CD4-positive, alpha-beta T cell (primary cell): ENCODE measurements around the gene NFATC1. TPM values are rescaled to one million over a fixed set of nuclear protein-coding genes. Genes with fewer than 3 reads are reported as not detected.

Experiments used
- ATAC-seq: fragments of 200-7000 bp; cut with Tn5 transposase; one replicate; pipeline ENCODE4 v1.10.0; 2022; ENCODE audit warnings: mild to moderate bottlenecking; ENCODE audit not compliant: poor library complexity
- CTCF ChIA-PET: fragments of 350-600 bp; sonication (Branson Sonifier 250); formaldehyde crosslinking; loops from one replicate; lab custom pipeline; 2021; ENCODE audit warnings: antibody characterized with exemption, inconsistent platforms; lab: Charles Lee
- POLR2A ChIA-PET: fragments of 350-600 bp; sonication (Branson Sonifier 250); formaldehyde crosslinking; loops from one replicate; lab custom pipeline; 2021; ENCODE audit warnings: antibody characterized with exemption, inconsistent platforms; lab: Charles Lee
- DNase-seq, 14 experiments: peaks; one replicate each; pipeline ENCODE4 v3.0.0-alpha.2; 2013 to 2020; ENCODE audit warnings: mixed read lengths in 2 of 14
- H3K27ac ChIP-seq, 2 donors: one replicate each; pipeline versions ENCODE4 v1.5.1 to v1.7.0; 2013; ENCODE audit warnings: low read length in 2 of 2, low read depth in 1 of 2, mild to moderate bottlenecking in 1 of 2
- H3K27me3 ChIP-seq, 2 experiments: 1 replicate in 1 of 2; 2 replicates in 1 of 2; pipeline versions ENCODE4 v1.6.1 to v1.7.0; 2013; ENCODE audit warnings: low read length in 2 of 2, control low read depth in 1 of 2, mild to moderate bottlenecking in 1 of 2, moderate library complexity in 1 of 2; ENCODE audit not compliant: insufficient read depth in 2 of 2, control insufficient read depth in 1 of 2
- H3K36me3 ChIP-seq: one replicate; pipeline ENCODE4 v1.6.1; 2013; ENCODE audit warnings: low read length, control low read depth; ENCODE audit not compliant: insufficient read depth
- H3K4me1 ChIP-seq: one replicate; pipeline ENCODE4 v1.6.1; 2013; ENCODE audit warnings: low read length, control low read depth; ENCODE audit not compliant: insufficient read depth
- H3K4me3 ChIP-seq: one replicate; pipeline ENCODE4 v1.5.1; 2013; ENCODE audit warnings: mild to moderate bottlenecking, low read length, moderate library complexity
- H3K9me3 ChIP-seq, 2 experiments: 1 replicate in 1 of 2; 2 replicates in 1 of 2; pipeline versions ENCODE4 v1.6.1 to v1.7.0; 2013; ENCODE audit warnings: low read length in 2 of 2, mild to moderate bottlenecking in 2 of 2, control low read depth in 1 of 2, moderate library complexity in 1 of 2; ENCODE audit not compliant: control insufficient read depth in 1 of 2, insufficient read depth in 1 of 2
- H3K27ac Mint-ChIP-seq: one replicate; pipeline ENCODE4 v1.8.0; 2020; ENCODE audit warnings: mixed read lengths
- H3K27me3 Mint-ChIP-seq: one replicate; pipeline ENCODE4 v1.8.0; 2021; ENCODE audit warnings: mixed read lengths
- H3K36me3 Mint-ChIP-seq: one replicate; pipeline ENCODE4 v1.8.0; 2021; ENCODE audit warnings: low read depth, mixed read lengths
- H3K4me1 Mint-ChIP-seq: one replicate; pipeline ENCODE4 v1.8.0; 2021; ENCODE audit warnings: low read depth, mixed read lengths
- H3K4me3 Mint-ChIP-seq: one replicate; pipeline ENCODE4 v1.8.0; 2020; ENCODE audit warnings: mild to moderate bottlenecking, mixed read lengths
- H3K9me3 Mint-ChIP-seq: one replicate; pipeline ENCODE4 v1.8.0; 2020; ENCODE audit warnings: mixed read lengths
- CTCF ChIP-seq: fragments of 200-600 bp; IDR thresholded peaks from one replicate; pipeline ENCODE4 v1.8.0; 2022; ENCODE audit warnings: antibody characterized with exemption, mild to moderate bottlenecking
- intact Hi-C, 2 experiments: fragments of 100-400 bp; cut with DNase I in 1 of 2; cut with micrococcal nuclease in 1 of 2; formaldehyde crosslinking; loops; one replicate each; pipeline versions ENCODE4 v1.15.1 to v1.9.0; 2023 to 2025; cut with DNase I, micrococcal nuclease
- total RNA-seq, 174 experiments: library from RNA in 2 of 174; stranded (reverse) in 2 of 174; gene quantifications; one replicate each; pipeline ENCODE4 v1.2.3 and lab custom pipeline; 2021 to 2026

NFATC1 gene
- total RNA-seq, 2 experiments from 2014 or later = 107 to 113 TPM

DNA sequence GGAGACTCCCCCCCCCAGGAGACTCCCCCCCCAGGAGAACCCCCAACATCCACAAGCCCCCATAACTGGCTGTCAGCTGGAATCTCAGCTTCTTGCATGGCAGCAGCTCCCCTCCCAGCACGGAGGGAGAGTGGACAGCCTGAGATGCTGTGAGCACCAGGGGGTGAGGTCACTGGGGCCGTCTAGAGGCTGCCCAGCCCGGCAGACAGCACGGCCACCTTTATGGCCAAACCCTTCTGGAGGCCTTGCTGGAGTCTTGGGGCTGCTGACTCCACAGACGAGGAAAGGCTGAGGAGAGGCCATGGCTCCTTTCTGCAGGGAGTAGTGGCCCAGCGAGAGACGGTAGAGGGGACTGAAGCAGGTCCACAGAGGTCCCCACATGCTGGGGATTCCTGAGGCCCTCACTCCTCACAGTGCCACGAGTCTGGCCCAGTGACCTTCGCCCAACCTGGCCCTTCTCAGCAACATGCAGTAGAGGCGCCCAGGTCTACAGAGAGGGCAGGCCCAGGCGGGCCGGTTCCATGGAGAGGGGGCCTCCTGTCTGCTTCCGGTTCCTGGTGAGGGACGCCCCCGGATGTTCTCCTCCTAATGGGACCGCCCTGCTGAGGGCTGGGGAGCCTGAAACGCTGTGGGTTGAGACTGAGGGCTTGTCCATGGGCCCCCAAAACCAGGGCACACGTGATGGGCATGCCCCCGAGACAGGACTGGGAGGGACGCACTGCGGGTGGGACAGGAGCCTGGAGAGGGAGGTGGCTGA lies 161.3 kb downstream of the NFATC1 start:
- H3K9me3 ChIP-seq = peaks cover 0 to 7% of the 10 kb centered on the region in 2 experiments
- DNase-seq = no peak
- no peaks in the 10 kb centered on the region for H3K4me1 ChIP-seq
- ChIA-PET POLR2A (no interaction called here), CTCF (no interaction called here)
- no peaks in the 10 kb centered on the region for H3K36me3 ChIP-seq
- H3K36me3 Mint-ChIP-seq = no peaks in the 10 kb centered on the region
- H3K27me3 ChIP-seq = no peaks in the 10 kb centered on the region
- no peak overlapping the region for H3K27ac ChIP-seq
- no peak overlapping the region for H3K4me3 ChIP-seq
- no peak overlapping the region for H3K4me3 Mint-ChIP-seq
- H3K27ac Mint-ChIP-seq = no peak overlapping the region
- no peaks in the 10 kb centered on the region for H3K27me3 Mint-ChIP-seq
- ATAC-seq = no peak
- no peaks in the 10 kb centered on the region for H3K4me1 Mint-ChIP-seq
- no peaks in the 10 kb centered on the region for H3K9me3 Mint-ChIP-seq
- no peak for TF ChIP-seq CTCF
- intact Hi-C loops = no loop called here

DNA sequence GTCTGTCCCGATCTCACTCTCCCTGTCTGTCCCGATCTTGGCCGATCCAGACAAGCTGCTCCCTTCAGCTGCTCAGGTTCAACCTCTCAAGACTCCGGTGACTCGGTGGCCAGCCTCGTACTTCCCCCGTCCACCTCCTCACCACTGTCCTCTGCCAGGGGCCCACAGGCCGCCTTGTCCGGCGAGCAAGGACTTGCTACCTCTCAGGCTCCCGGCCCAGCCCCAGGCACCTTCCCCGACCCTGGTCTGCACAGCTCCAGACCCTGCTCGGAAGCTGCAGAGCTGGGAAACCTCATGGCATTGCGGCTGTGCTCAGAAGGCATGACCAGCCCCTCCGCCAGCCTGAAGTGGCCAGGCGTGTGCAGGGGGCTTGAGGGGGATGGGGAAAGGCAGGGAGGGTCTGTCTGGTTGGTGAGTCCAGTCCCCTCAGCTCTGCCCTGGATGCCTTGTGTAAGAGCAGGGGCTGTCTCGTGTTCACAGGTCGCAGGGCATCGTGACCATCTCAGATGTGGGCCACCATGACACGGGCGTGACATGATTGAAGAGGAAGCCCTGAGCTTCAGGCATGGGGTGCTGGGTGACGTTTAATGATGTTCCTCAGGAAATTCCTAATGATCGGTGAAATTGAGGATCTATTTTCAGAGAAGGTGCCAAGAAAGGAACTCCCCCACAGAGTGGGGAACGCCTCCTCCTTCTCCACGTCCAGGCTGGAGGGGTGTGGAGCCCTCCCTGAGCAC lies 162.6 kb downstream of the NFATC1 start:
- POLR2A ChIA-PET = no interaction called here
- no peak overlapping the region for H3K4me3 Mint-ChIP-seq
- H3K36me3 ChIP-seq = no peaks in the 10 kb centered on the region
- H3K4me3 ChIP-seq = no peak overlapping the region
- no peaks in the 10 kb centered on the region for H3K36me3 Mint-ChIP-seq
- H3K4me1 ChIP-seq = no peaks in the 10 kb centered on the region
- intact Hi-C loops = no loop called here
- H3K4me1 Mint-ChIP-seq = no peaks in the 10 kb centered on the region
- CTCF ChIA-PET = no interaction called here
- H3K27me3 Mint-ChIP-seq = no peaks in the 10 kb centered on the region
- DNase-seq = no peak
- no peak overlapping the region for H3K27ac Mint-ChIP-seq
- H3K27ac ChIP-seq = no peak overlapping the region
- H3K9me3 Mint-ChIP-seq = no peaks in the 10 kb centered on the region
- no peak for ATAC-seq
- H3K9me3 ChIP-seq = peaks cover 0 to 7% of the 10 kb centered on the region in 2 experiments
- H3K27me3 ChIP-seq = no peaks in the 10 kb centered on the region
- TF ChIP-seq CTCF = no peak

DNA sequence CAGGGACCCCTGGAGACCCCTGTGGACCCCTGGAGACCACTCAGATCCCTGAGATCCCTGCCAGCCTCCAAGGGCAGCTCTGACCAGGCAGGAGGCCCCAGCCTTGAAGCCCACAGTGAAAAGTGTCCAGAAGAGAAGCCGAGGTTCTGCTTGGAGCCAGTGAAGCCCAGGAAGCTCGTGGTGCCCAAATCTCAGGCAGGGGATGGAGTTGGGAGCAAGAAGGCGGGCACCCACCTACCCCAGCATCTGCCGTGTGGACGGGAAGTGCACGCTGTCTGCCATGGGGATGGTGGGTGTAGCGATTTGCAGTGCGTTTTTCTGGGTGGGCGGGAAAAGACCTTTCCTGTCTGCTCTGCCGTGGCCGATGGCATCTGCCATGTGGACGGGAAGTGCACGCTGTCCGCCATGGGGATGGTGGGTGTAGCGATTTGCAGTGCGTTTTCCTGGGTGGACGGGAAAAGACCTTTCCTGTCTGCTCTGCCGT lies 163.2 kb downstream of the NFATC1 start:
- peaks cover 0 to 7% of the 10 kb centered on the region in 2 experiments for H3K9me3 ChIP-seq
- ChIA-PET POLR2A (no interaction called here), CTCF (no interaction called here)
- TF ChIP-seq CTCF = no peak
- H3K27ac ChIP-seq = no peak overlapping the region
- Mint-ChIP-seq H3K36me3 (no peaks in the 10 kb centered on the region), H3K27ac (no peak overlapping the region), H3K27me3 (no peaks in the 10 kb centered on the region), H3K4me3 (no peak overlapping the region), H3K9me3 (no peaks in the 10 kb centered on the region), H3K4me1 (no peaks in the 10 kb centered on the region)
- H3K27me3 ChIP-seq = no peaks in the 10 kb centered on the region
- ATAC-seq = no peak
- no peak overlapping the region for H3K4me3 ChIP-seq
- no peaks in the 10 kb centered on the region for H3K4me1 ChIP-seq
- intact Hi-C loops = no loop called here
- H3K36me3 ChIP-seq = no peaks in the 10 kb centered on the region
- DNase-seq = no peak
